Astrocyte of the spinal cord (primary cell): ENCODE data around the gene CRB2.

ENCODE experiments used
- DNase-seq: peaks from one replicate; pipeline ENCODE4 v3.0.0; 2011; ENCODE audit warnings: low read depth, low spot score
- H3K4me3 ChIP-seq: 2 replicates; pipeline ENCODE4 v1.5.1; 2011; ENCODE audit warnings: low read depth, mild to moderate bottlenecking, low read length, moderate library complexity
- CTCF ChIP-seq: IDR thresholded peaks from 2 replicates; pipeline ENCODE4 v1.5.1; 2012; ENCODE audit warnings: low read depth, mild to moderate bottlenecking, low read length, inconsistent platforms
- in situ Hi-C: cut with HindIII; loops from 2 replicates; pipeline ENCODE4 v1.10.0; 2017; ENCODE audit warnings: low sequenced_read_pairs

CRB2 gene

GRCh38 chr9:123353984-123354591, 1.9 kb upstream of the CRB2 start:
- in situ Hi-C loops: no loop called here
- no peak overlapping the region for H3K4me3 ChIP-seq
- peak; percentile 86 for TF ChIP-seq CTCF
- peak; percentile 48 for DNase-seq

- H3K4me3 ChIP-seq: no peak overlapping the region
- in situ Hi-C loops: no loop called here
- DNase-seq: no peak
- no peak for TF ChIP-seq CTCF
These were observed 1.0 kb upstream of the CRB2 start for GRCh38 chr9:123354806-123355508.

GRCh38 chr9:123356851-123357742, 1.1 kb downstream of the CRB2 start:
- H3K4me3 ChIP-seq: no peak overlapping the region
- in situ Hi-C loops: no loop called here
- no peak for DNase-seq
- no peak for TF ChIP-seq CTCF

GRCh38 chr9:123357743-123358059, 1.7 kb downstream of the CRB2 start:
- no peak overlapping the region for H3K4me3 ChIP-seq
- DNase-seq: no peak
- in situ Hi-C loops: no loop called here
- no peak for TF ChIP-seq CTCF

GRCh38 chr9:123358181-123358905, 2.3 kb downstream of the CRB2 start:
- in situ Hi-C loops: no loop called here
- TF ChIP-seq CTCF: no peak
- DNase-seq: no peak
- H3K4me3 ChIP-seq: no peak overlapping the region

GRCh38 chr9:123359106-123359505, 3.1 kb downstream of the CRB2 start:
- in situ Hi-C loops: no loop called here
- no peak for TF ChIP-seq CTCF
- DNase-seq: no peak
- H3K4me3 ChIP-seq: no peak overlapping the region
